Fibroblast of lung (primary cell): ENCODE data around the gene B3GNT7. TPM values are rescaled to one million over a fixed set of nuclear protein-coding genes. Genes with fewer than 3 reads are reported as not detected.

Experiments
- DNase-seq, 2 donors: peaks; one replicate each; pipeline versions ENCODE4 v3.0.0 to v3.0.0-alpha.2; 2010; ENCODE audit warnings: low read depth in 2 of 2
- H2AFZ ChIP-seq: 2 replicates; pipeline ENCODE4 v1.5.1; 2012; ENCODE audit warnings: low read length, control low read depth, inconsistent platforms
- H3K27ac ChIP-seq: 2 replicates; pipeline ENCODE4 v1.5.1; 2011; ENCODE audit warnings: low read length, control low read depth; ENCODE audit not compliant: insufficient read depth
- H3K27me3 ChIP-seq: 2 replicates; pipeline ENCODE4 v1.5.1; 2011; ENCODE audit warnings: mild to moderate bottlenecking, low read length; ENCODE audit not compliant: control insufficient read depth, insufficient read depth
- H3K36me3 ChIP-seq: 2 replicates; pipeline ENCODE4 v1.5.1; 2011; ENCODE audit warnings: low read length; ENCODE audit not compliant: control insufficient read depth, insufficient read depth
- H3K4me1 ChIP-seq: 2 replicates; pipeline ENCODE4 v1.5.1; 2011; ENCODE audit warnings: low read length; ENCODE audit not compliant: control insufficient read depth, insufficient read depth; ENCODE audit errors: extremely low read depth
- H3K4me2 ChIP-seq: 2 replicates; pipeline ENCODE4 v1.5.1; 2011; ENCODE audit warnings: low read length, control low read depth; ENCODE audit not compliant: insufficient read depth; ENCODE audit errors: extremely low read depth
- H3K4me3 ChIP-seq, 4 experiments: fragments of 200-600 bp in 1 of 4; sonication (generic) in 1 of 4; replicated peaks in 1 of 4; 2 replicates each; pipeline ENCODE4 v1.5.1; 2011 to 2016; ENCODE audit warnings: low read length in 4 of 4, low read depth in 3 of 4, mild to moderate bottlenecking in 3 of 4, control low read depth in 2 of 4, inconsistent platforms in 1 of 4, mixed read lengths in 1 of 4; ENCODE audit not compliant: insufficient read depth in 1 of 4; ENCODE audit errors: control extremely low read depth in 1 of 4
- H3K79me2 ChIP-seq: 2 replicates; pipeline ENCODE4 v1.5.1; 2012; ENCODE audit warnings: mild to moderate bottlenecking, low read length, inconsistent platforms; ENCODE audit not compliant: control insufficient read depth, insufficient read depth
- H3K9ac ChIP-seq: 2 replicates; pipeline ENCODE4 v1.5.1; 2011; ENCODE audit warnings: mild to moderate bottlenecking, low read length, control low read depth; ENCODE audit not compliant: insufficient read depth
- H3K9me3 ChIP-seq: 2 replicates; pipeline ENCODE4 v1.5.1; 2012; ENCODE audit warnings: low read depth, low read length; ENCODE audit not compliant: control insufficient read depth, insufficient read depth
- H4K20me1 ChIP-seq: 2 replicates; pipeline ENCODE4 v1.5.1; 2011; ENCODE audit warnings: low read length; ENCODE audit not compliant: control insufficient read depth, insufficient read depth; ENCODE audit errors: extremely low read depth
- CTCF ChIP-seq, 2 donors: IDR thresholded peaks in 1 of 2; conservative IDR thresholded peaks in 1 of 2; 1 replicate in 1 of 2; 2 replicates in 1 of 2; pipeline ENCODE4 v1.5.1; 2011 to 2012; ENCODE audit warnings: low read length in 2 of 2, control low read depth in 1 of 2, inconsistent platforms in 1 of 2, low read depth in 1 of 2, mild to moderate bottlenecking in 1 of 2
- EZH2 ChIP-seq: IDR thresholded peaks from 2 replicates; pipeline ENCODE4 v1.5.1; 2012; ENCODE audit warnings: low read length, control low read depth, mild to moderate bottlenecking; ENCODE audit errors: missing control alignments
- polyA plus RNA-seq, 2 donors: library from polyadenylated mRNA; depleted of rRNA in 1 of 2; stranded (reverse) in 1 of 2; unstranded in 1 of 2; fragments of >200 nt; gene quantifications; 2 replicates each; pipeline ENCODE4 v1.2.1, GENCODE V29; 2011 to 2012; ENCODE audit warnings: missing spikeins in 1 of 2
- total RNA-seq: library from RNA; depleted of rRNA; stranded (reverse); fragments of >200 nt; gene quantifications from 2 replicates; pipeline ENCODE4 v1.2.1, GENCODE V29; 2014

Gene B3GNT7
- total and polyA plus RNA-seq, 2 donors (not counting 1 experiment from before 2014, with no cell fraction given): 0.06 to 0.17 TPM

GRCh38 chr2:231421051-231421580 is 25.6 kb downstream of the B3GNT7 start:
- DNase-seq: no peak
- H3K4me1 ChIP-seq: no peaks in the 10 kb centered on the region

GRCh38 chr2:231422056-231422455 is 26.5 kb downstream of the B3GNT7 start:
- Histone ChIP-seq H3K4me3 (no peak overlapping the region), H3K79me2 (no peaks in the 10 kb centered on the region), H3K4me2 (no peak overlapping the region), H3K27me3 (peaks cover 4% of the 10 kb centered on the region), H3K9ac (no peak overlapping the region), H3K4me1 (no peaks in the 10 kb centered on the region), H2AFZ (no peak overlapping the region), H4K20me1 (no peaks in the 10 kb centered on the region), H3K27ac (no peak overlapping the region), H3K36me3 (no peaks in the 10 kb centered on the region), H3K9me3 (no peaks in the 10 kb centered on the region)
- no peak for TF ChIP-seq EZH2
- no peak for TF ChIP-seq CTCF (conservative IDR thresholded peaks at IDR 0.05 in 1 of 2, IDR thresholded peaks at IDR 0.05 in 1 of 2; ENCODE audit: low read depth in 1 of 2, low read length in 2 of 2)
- DNase-seq: no peak

More at GRCh38 chr2:231421051-231421580, 25.6 kb downstream of the B3GNT7 start:
- no peak overlapping the region for H2AFZ ChIP-seq
- H3K4me3 ChIP-seq: no peak overlapping the region
- peaks cover 4% of the 10 kb centered on the region for H3K27me3 ChIP-seq
- H4K20me1 ChIP-seq: no peaks in the 10 kb centered on the region
- H3K9ac ChIP-seq: no peak overlapping the region
- H3K27ac ChIP-seq: no peak overlapping the region
- TF ChIP-seq EZH2: no peak
- no peak for TF ChIP-seq CTCF (conservative IDR thresholded peaks at IDR 0.05 in 1 of 2, IDR thresholded peaks at IDR 0.05 in 1 of 2; ENCODE audit: low read depth in 1 of 2, low read length in 2 of 2)
- no peaks in the 10 kb centered on the region for H3K36me3 ChIP-seq
- no peaks in the 10 kb centered on the region for H3K9me3 ChIP-seq
- H3K4me2 ChIP-seq: no peak overlapping the region
- no peaks in the 10 kb centered on the region for H3K79me2 ChIP-seq

- TF ChIP-seq EZH2 (no peak), CTCF (conservative IDR thresholded peaks at IDR 0.05 in 1 of 2, IDR thresholded peaks at IDR 0.05 in 1 of 2; ENCODE audit: low read depth in 1 of 2, low read length in 2 of 2) (no peak)
- no peak overlapping the region for H2AFZ ChIP-seq
- H3K4me2 ChIP-seq: no peak overlapping the region
- no peaks in the 10 kb centered on the region for H4K20me1 ChIP-seq
- peaks cover 4% of the 10 kb centered on the region for H3K27me3 ChIP-seq
- H3K79me2 ChIP-seq: no peaks in the 10 kb centered on the region
- no peak overlapping the region for H3K27ac ChIP-seq
- DNase-seq: no peak
- no peaks in the 10 kb centered on the region for H3K9me3 ChIP-seq
- no peaks in the 10 kb centered on the region for H3K4me1 ChIP-seq
- H3K9ac ChIP-seq: no peak overlapping the region
- H3K4me3 ChIP-seq: no peak overlapping the region
- H3K36me3 ChIP-seq: no peaks in the 10 kb centered on the region
Observed at GRCh38 chr2:231423176-231423575, 27.7 kb downstream of the B3GNT7 start.
